HEK293T (cell line): ENCODE data around the gene AQP9.
"Not testable (repeated sequence)": the region's sequence is repeated elsewhere in the genome, so short reads cannot be mapped to it uniquely, and the experiment has no call there.

Source experiments
- CTCF ChIA-PET: fragments of 350-600 bp; formaldehyde crosslinking; extraction: SDS; loops from one replicate; lab custom pipeline; 2021; ENCODE audit warnings: antibody characterized with exemption, inconsistent platforms; lab: Yijun Ruan, JAX
- POLR2A ChIA-PET: fragments of 350-600 bp; formaldehyde crosslinking; extraction: SDS; loops from one replicate; lab custom pipeline; 2020; ENCODE audit warnings: antibody characterized with exemption, inconsistent platforms; lab: Yijun Ruan, JAX
- DNase-seq: peaks from one replicate; pipeline ENCODE4 v3.0.0; 2012; ENCODE audit warnings: mixed read lengths; ENCODE audit errors: extremely low spot score
- ARNT ChIP-seq: fragments of 450-650 bp; IDR thresholded peaks from 2 replicates; pipeline ENCODE4 v1.6.1; 2017; ENCODE audit warnings: mild to moderate bottlenecking
- BHLHE40 ChIP-seq: fragments of 450-650 bp; IDR thresholded peaks from 2 replicates; pipeline ENCODE4 v1.6.1; 2016; ENCODE audit warnings: mild to moderate bottlenecking, moderate library complexity, borderline replicate concordance
- CTBP1 ChIP-seq: fragments of 450-650 bp; IDR thresholded peaks from 2 replicates; pipeline ENCODE4 v1.6.1; 2016; ENCODE audit warnings: borderline replicate concordance
- ELF4 ChIP-seq: fragments of 450-650 bp; IDR thresholded peaks from 2 replicates; pipeline ENCODE4 v1.6.1; 2017; ENCODE audit warnings: antibody characterized with exemption
- FOXA1 ChIP-seq: fragments of 450-650 bp; IDR thresholded peaks from 2 replicates; pipeline ENCODE4 v1.6.1; 2016; ENCODE audit warnings: mild to moderate bottlenecking
- FOXK2 ChIP-seq: fragments of 450-650 bp; IDR thresholded peaks from 2 replicates; pipeline ENCODE4 v1.6.1; 2016; ENCODE audit warnings: mild to moderate bottlenecking
- FOXM1 ChIP-seq: fragments of 450-650 bp; IDR thresholded peaks from 2 replicates; pipeline ENCODE4 v1.6.1; 2017; ENCODE audit warnings: mild to moderate bottlenecking, borderline replicate concordance
- HDGF ChIP-seq: fragments of 450-650 bp; IDR thresholded peaks from 2 replicates; pipeline ENCODE4 v1.6.1; 2017; ENCODE audit warnings: antibody characterized with exemption, borderline replicate concordance
- L3MBTL2 ChIP-seq: fragments of 450-650 bp; conservative IDR thresholded peaks from 2 replicates; pipeline ENCODE4 v1.6.1; 2016; ENCODE audit warnings: mild to moderate bottlenecking
- LEF1 ChIP-seq: fragments of 450-650 bp; IDR thresholded peaks from 2 replicates; pipeline ENCODE4 v1.6.1; 2017; ENCODE audit warnings: mild to moderate bottlenecking, borderline replicate concordance
- NFRKB ChIP-seq: fragments of 450-650 bp; IDR thresholded peaks from 2 replicates; pipeline ENCODE4 v1.6.1; 2016; ENCODE audit warnings: mild to moderate bottlenecking, moderate library complexity
- PKNOX1 ChIP-seq: fragments of 450-650 bp; IDR thresholded peaks from 2 replicates; pipeline ENCODE4 v1.6.1; 2016
- SP1 ChIP-seq: fragments of 450-650 bp; IDR thresholded peaks from 2 replicates; pipeline ENCODE4 v1.6.1; 2017
- SUZ12 ChIP-seq: fragments of 450-650 bp; IDR thresholded peaks from 2 replicates; pipeline ENCODE4 v1.6.1; 2016; ENCODE audit warnings: mild to moderate bottlenecking
- TARDBP ChIP-seq: fragments of 450-650 bp; IDR thresholded peaks from 2 replicates; pipeline ENCODE4 v1.6.1; 2016
- ZNF384 ChIP-seq: fragments of 450-650 bp; IDR thresholded peaks from 2 replicates; pipeline ENCODE4 v1.6.1; 2016

AQP9 gene

GRCh38 chr15:58201516-58201915 lies 63.3 kb downstream of the AQP9 start:
- ChIA-PET CTCF (interaction anchor here (0.6 kb wide), 1 partner anchor 158 kb away, joined by 5 read pairs; no protein-coding TSS in a partner anchor), POLR2A (no interaction called here)
- no peak for TF ChIP-seq PKNOX1
- no peak for TF ChIP-seq LEF1
- no peak for TF ChIP-seq BHLHE40
- no peak for TF ChIP-seq FOXK2
- TF ChIP-seq L3MBTL2, result no peak
- TF ChIP-seq ELF4, result no peak
- TF ChIP-seq CTBP1, result no peak
- TF ChIP-seq SP1, result no peak
- TF ChIP-seq ZNF384, result no peak
- no peak for TF ChIP-seq FOXA1
- TF ChIP-seq HDGF, result no peak
- no peak for TF ChIP-seq FOXM1
- no peak for TF ChIP-seq ARNT
- TF ChIP-seq TARDBP, result no peak
- TF ChIP-seq NFRKB, result no peak
- TF ChIP-seq SUZ12, result no peak
- no peak for DNase-seq

- no peak for TF ChIP-seq FOXA1
- no peak for DNase-seq
- CTCF ChIA-PET, result no interaction called here
- POLR2A ChIA-PET, result no interaction called here
These were observed 65.4 kb downstream of the AQP9 start for GRCh38 chr15:58203537-58203936.

GRCh38 chr15:58206151-58206550 lies 68.0 kb downstream of the AQP9 start:
- TF ChIP-seq SUZ12, result no peak
- CTCF ChIA-PET, result no interaction called here
- POLR2A ChIA-PET, result no interaction called here
- DNase-seq, result no peak

- CTCF ChIA-PET, DNase-seq, POLR2A ChIA-PET: not testable (repeated sequence)
These were observed 70.0 kb downstream of the AQP9 start for GRCh38 chr15:58208217-58208616.

- POLR2A ChIA-PET, DNase-seq: not testable (repeated sequence)
- CTCF ChIA-PET, result interaction anchor here (0.6 kb wide), 1 partner anchor 1463 kb away, joined by 3 read pairs; no protein-coding TSS in a partner anchor
These were observed 70.9 kb downstream of the AQP9 start for GRCh38 chr15:58209007-58209481.

DNA sequence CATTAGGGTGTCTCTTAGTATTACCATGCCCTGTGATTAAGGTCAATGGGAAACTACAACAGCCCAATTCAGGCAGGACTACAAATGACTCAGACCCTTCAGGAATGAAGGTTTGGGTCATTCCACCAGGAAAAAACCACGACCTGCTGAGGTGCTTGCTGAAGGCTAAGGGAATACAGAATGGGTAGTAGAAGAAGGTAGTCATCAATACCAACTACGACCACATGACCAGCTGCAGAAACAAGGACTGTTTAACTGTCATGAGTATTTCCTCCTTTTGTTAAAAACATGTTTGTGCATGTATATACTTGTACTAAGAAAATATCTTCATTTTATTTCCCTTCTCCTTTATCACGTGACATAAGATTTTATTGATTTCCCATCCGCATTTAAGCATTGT lies 71.8 kb downstream of the AQP9 start:
- DNase-seq, POLR2A ChIA-PET, CTCF ChIA-PET: not testable (repeated sequence)

DNA sequence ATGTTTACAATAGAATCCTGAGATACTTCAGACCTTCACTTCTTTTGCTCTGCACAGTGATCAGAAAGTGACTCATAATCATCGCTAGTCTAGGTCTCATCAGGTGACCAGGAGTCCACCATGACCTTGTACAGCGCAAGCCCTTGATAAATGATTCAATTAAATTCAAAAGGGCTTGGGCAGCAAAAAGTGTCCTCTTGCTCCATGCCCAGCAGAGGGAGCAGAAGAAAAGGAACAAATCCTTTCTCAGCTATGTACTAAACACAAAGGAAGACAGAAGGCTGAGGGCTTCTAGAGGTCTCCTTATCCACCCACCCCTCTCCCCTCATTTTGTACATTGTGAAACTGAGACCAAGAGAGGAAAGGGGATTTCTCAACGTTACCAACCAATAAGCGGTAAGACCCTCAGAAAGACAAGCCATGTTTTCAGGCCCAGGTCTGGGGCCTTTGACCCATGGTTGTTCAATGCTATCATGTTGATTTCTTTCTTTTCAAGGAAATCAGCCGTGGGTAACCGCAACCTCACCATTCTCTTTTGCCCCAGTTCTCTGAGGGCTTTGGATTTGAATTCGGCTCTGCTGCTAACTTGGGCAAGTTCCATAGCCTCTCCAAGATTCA lies 74.8 kb downstream of the AQP9 start:
- ChIA-PET POLR2A (no interaction called here), CTCF (interaction anchor here (1.1 kb wide), 1 partner anchor 88 kb away, joined by 3 read pairs; no protein-coding TSS in a partner anchor)
- DNase-seq, result peak; percentile 34
- TF ChIP-seq LEF1, result no peak
- no peak for TF ChIP-seq ZNF384
- TF ChIP-seq PKNOX1, result no peak
- no peak for TF ChIP-seq FOXA1
- TF ChIP-seq FOXM1, result no peak
- no peak for TF ChIP-seq L3MBTL2
- TF ChIP-seq SP1, result no peak

- no peak for DNase-seq
- TF ChIP-seq SUZ12 (no peak), BHLHE40 (no peak), FOXK2 (no peak), PKNOX1 (no peak), ZNF384 (no peak), LEF1 (no peak)
- ChIA-PET POLR2A (no interaction called here), CTCF (interaction anchor here (1.1 kb wide), 1 partner anchor 88 kb away, joined by 3 read pairs; no protein-coding TSS in a partner anchor)
These were observed 75.6 kb downstream of the AQP9 start for GRCh38 chr15:58213587-58214338.
